ENCODE data around the gene OST4.
A peak's percentile ranks its signal among the peaks of the same experiment; 100 is the strongest.
"Not testable (repeated sequence)": the region's sequence is repeated elsewhere in the genome, so short reads cannot be mapped to it uniquely, and the experiment has no call there.

The OST4 gene

DNA sequence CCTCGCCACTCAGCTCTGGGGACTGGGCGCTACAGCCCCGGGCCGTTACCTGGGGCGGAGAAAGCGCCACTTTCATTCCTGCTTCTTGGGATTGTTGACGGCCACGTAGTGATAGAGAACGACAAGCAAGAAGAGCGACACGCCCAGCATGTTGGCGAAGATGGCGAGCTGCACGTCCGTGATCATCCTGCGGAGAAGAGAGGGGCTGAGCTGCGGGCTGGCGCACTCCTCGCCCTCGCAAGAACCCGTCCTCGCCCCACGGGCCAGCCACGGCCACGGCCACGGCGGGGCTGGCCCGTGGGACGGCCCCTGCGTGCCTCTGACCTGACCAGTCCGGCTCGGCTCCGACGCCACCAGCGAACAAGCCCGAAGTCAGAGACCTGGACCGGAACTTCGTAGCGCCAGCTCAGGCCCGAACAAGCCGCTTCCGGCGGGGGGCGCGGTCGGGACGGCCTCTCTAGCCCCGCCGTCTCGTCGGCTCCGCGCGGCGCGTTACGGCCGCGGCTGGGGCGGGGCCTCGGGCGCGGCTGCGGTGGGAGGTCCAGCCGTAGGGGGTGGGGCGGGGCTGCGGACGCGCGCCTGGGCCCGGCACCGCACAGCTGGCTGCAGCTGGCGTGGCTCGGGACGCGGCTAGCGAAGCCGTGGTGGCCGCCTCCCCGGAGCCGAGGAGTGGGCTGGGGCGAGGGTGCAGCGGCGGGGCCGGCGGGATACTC is at the start of gene OST4:
Gene OST4 (minus strand): TSS at position 378 of the 713 bp plus-strand sequence.
- peak within 1 kb of the TSS; percentile 98 for H3K4me3 ChIP-seq (ENCODE audit: low read depth, low read length)
- DNase-seq (ENCODE audit: low read depth): peak; percentile 70
- TF ChIP-seq, protein P1, sequence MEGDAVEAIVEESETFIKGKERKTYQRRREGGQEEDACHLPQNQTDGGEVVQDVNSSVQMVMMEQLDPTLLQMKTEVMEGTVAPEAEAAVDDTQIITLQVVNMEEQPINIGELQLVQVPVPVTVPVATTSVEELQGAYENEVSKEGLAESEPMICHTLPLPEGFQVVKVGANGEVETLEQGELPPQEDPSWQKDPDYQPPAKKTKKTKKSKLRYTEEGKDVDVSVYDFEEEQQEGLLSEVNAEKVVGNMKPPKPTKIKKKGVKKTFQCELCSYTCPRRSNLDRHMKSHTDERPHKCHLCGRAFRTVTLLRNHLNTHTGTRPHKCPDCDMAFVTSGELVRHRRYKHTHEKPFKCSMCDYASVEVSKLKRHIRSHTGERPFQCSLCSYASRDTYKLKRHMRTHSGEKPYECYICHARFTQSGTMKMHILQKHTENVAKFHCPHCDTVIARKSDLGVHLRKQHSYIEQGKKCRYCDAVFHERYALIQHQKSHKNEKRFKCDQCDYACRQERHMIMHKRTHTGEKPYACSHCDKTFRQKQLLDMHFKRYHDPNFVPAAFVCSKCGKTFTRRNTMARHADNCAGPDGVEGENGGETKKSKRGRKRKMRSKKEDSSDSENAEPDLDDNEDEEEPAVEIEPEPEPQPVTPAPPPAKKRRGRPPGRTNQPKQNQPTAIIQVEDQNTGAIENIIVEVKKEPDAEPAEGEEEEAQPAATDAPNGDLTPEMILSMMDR (IDR thresholded peaks at IDR 0.05; ENCODE audit: low read depth, low read length, missing control alignments): peak; percentile 7

DNA sequence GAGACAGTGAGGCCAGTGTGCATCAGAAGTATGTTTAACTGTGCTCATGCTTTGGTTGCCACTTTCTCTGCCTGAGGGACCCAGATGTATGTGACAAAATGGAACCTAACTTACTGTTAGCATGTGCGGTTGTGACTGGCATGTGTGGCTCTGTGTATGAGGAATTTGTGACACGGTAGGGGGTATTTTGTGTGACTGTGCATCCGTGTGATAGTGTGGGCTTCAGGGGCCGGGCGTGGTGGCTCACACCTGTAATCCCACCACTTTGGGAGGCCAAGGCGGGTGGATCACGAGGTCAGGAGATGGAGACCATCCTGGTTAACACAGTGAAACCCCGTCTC is 47.8 kb upstream of the OST4 start:
- DNase-seq (ENCODE audit: low read depth): not testable (repeated sequence)
- H3K4me3 ChIP-seq (ENCODE audit: low read depth, low read length): peak overlapping the region; percentile 40

DNA sequence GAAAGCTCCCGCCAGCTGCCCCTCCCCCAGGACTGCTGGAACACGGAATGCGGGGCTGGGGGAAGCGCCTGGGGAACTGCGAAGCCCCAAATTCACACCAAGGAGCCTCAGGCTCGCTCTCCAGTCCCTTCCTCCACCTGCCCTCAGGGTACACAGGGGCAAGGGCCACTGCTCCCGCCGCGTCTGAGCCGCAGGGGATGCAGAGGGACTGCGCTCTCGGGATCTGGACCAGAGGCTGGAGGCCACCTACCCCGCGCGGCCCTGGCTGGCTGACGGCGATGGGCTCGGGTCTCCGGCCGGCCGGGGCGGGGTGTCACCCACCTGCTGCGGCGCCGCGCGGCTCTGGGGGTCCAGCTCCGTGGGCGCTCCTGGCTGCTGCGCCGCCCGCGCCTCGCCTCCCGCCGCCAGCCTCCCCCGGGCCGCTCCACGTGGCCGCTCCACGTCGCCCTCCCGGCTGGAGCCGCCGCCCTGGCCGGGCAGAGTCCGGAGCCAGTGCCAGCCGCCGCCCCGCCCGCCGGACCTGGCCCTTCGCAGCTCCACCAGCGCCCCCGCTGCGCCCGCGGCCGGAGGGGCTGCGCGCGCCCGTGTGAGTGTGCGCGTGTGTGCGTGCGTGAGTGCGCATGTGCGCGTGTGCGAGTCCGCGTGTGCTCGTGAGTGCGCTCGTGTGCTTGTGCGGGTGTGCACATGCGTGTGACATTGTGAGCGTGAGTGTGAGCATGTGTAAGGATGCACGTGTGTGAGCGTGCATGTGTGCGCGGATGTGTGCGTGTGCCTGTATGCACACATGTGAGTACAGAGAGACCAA is 47.3 kb upstream of the OST4 start, which contains the start of gene CGREF1:
Gene CGREF1 (minus strand): TSS at position 604 of the 805 bp plus-strand sequence. CDS start 14,762 bp downstream, outside the sequence.
- DNase-seq (ENCODE audit: low read depth): no peak
- peak within 1 kb of the TSS; percentile 40 for H3K4me3 ChIP-seq (ENCODE audit: low read depth, low read length)
- TF ChIP-seq, protein P1 (IDR thresholded peaks at IDR 0.05; ENCODE audit: low read depth, low read length, missing control alignments): no peak

DNA sequence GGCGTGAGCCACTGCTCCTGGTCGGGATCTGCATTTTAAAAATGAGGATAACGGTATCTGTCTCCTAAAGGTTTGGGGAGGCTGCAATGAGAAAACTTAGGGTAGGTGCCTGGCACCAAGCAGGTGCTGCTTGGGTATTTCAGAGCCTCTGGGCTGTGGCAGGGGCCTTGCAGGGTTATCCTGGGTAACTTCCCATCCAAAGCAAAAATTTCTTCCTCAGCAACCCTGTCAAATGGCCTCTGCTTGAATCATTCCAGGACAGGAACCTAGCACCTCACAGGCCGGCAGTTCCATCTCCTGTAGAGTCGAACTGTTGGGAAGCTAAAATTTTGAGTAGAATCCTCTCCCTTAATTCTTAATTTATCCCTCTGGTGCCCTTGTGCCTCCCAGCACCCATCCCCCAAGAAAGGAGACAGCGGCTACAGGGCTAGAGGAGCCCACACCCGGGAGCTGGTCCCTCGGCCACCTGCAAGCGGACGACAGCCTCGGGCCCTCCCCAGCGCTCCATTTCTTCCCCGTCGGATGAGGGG is 46.6 kb upstream of the OST4 start:
- H3K4me3 ChIP-seq (ENCODE audit: low read depth, low read length): peak overlapping the region; percentile 40; the same call in 1 of the 2 replicates
- no peak for DNase-seq (ENCODE audit: low read depth)
- TF ChIP-seq, protein P1 (IDR thresholded peaks at IDR 0.05; ENCODE audit: low read depth, low read length, missing control alignments): no peak

DNA sequence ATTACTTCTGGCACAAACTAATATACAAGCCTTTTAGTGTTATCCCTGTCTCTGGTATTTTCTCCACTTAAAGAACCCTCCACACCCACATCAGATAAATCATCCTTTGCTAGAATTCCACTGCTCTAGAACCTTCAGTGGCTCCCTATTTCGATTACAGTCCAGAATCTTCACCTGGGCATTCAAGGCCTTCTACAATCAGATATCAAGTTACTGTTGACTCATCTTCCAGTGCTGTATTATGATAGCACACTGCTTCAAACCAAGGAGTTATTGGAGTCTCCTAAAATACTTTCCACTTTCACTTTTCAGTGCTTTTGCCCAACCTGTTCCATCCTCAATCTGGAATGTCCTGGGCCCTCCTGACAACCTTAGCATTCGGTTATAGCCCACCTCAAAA is 44.1 kb upstream of the OST4 start:
- TF ChIP-seq, protein P1 (IDR thresholded peaks at IDR 0.05; ENCODE audit: low read depth, low read length, missing control alignments): no peak
- no peak for DNase-seq (ENCODE audit: low read depth)
- no peak overlapping the region for H3K4me3 ChIP-seq (ENCODE audit: low read depth, low read length)

DNA sequence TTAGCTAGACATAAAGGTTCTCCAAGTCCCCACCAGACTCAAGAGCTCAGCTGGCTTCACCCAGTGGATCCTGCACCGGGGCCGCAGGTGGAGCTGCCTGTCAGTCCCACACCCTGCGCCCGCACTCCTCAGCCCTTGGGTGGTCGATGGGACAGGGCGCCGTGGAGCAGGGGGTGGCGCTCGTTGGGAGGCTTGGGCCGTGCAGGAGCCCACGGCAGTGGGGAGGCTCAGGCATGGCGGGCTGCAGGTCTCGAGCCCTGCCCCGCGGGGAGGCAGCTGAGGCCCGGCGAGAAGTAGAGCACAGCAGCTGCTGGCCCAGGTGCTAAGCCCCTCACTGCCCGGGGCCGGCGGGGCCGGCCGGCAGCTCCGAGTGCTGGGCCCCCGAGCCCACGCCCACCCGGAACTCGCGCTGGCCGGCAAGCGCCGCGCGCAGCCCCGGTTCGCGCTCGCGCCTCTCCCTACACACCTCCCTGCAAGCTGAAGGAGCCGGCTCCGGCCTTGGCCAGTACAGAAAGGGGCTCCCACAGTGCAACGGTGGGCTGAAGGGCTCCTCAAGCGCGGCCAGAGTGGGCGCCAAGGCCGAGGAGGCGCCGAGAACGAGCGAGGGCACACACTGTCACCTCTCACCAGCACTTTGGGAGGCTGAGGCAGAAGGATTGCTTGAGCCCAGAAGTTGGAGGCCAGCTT is 40.1 kb upstream of the OST4 start:
- H3K4me3 ChIP-seq (ENCODE audit: low read depth, low read length); DNase-seq (ENCODE audit: low read depth): not testable (repeated sequence)

DNA sequence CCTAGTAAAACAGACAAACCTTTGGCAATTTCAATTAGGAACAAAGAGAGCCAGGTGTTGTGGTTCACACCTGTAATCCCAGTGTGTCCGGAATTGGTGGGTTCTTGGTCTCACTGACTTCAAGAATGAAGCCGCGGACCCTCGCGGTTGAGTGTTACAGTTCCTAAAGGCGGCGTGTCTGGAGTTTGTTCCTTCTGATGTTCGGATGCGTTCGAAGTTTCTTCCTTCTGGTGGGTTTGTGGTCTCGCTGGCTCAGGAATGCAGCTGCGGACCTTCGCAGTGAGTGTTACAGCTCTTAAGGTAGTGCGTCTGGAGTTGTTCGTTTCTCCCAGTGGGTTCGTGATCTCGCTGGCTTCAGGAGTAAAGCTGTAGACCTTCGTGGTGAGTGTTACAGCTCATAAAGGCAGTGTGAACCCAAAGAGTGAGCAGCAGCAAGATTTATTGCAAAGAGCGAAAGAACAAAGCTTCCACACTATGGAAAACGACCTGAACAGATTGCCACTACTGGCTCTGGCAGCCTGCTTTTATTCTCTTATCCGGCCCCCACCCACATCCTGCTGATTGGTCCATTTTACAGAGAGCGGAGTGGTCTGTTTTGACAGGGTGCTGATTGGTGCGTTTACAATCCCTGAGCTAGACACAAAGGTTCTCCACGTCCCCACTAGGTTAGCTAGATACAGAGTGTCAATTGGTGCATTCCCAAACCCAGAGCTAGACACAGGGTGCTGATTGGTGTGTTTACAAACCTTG is 39.3 kb upstream of the OST4 start:
- H3K4me3 ChIP-seq (ENCODE audit: low read depth, low read length); DNase-seq (ENCODE audit: low read depth): not testable (repeated sequence)

DNA sequence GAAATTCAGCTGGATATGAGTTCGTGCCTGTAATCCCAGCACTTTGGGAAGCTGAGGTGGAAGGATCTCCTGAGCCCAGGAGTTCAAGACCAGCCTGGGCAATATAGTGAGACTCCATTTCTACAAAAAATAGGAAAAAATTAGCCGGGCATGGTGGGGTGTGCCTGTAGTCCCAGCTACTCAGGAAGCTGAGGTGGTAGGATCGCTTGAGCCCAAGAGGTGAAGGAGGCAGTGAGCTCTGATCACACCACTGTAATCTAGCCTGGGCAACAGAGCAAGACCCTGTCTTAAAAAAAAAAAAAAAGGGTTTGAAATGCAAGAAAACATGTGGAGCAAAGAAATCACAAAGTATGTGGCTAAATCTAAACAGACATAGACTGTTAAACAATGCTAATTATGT is 37.6 kb upstream of the OST4 start:
- no peak for DNase-seq (ENCODE audit: low read depth)
- TF ChIP-seq, protein P1 (IDR thresholded peaks at IDR 0.05; ENCODE audit: low read depth, low read length, missing control alignments): no peak
- H3K4me3 ChIP-seq (ENCODE audit: low read depth, low read length): no peak overlapping the region
